Measurements from ENCODE around the gene NIF3L1. TPM values are rescaled to one million over a fixed set of nuclear protein-coding genes. Genes with fewer than 3 reads are reported as not detected.

The NIF3L1 gene
- total and polyA plus RNA-seq, 2 of the 8 experiments (the other 6 are each of a cell fraction or from before 2014, with no cell fraction given), result 63.4 to 126 TPM

GRCh38 chr2:200950378-200950777, 61.2 kb downstream of the NIF3L1 start:
- Histone ChIP-seq H3K23ac (ENCODE audit: insufficient read length) (no peak overlapping the region), H3K27ac (ENCODE audit: low read depth, low read length) (no peak overlapping the region), H2BK120ac (replicated peaks; ENCODE audit: low read depth, low read length) (no peak overlapping the region), H3K4me1 (replicated peaks in 1 of 4; ENCODE audit: control insufficient read depth in 3 of 4, insufficient read depth in 4 of 4, low read length in 3 of 4) (no peaks in the 10 kb centered on the region), H4K20me1 (replicated peaks in 1 of 2; ENCODE audit: control insufficient read depth in 1 of 2, insufficient read depth in 2 of 2, low read length in 2 of 2) (peaks cover 0 to 2% of the 10 kb centered on the region in 2 experiments), H3K79me1 (ENCODE audit: low read depth, low read length) (no peaks in the 10 kb centered on the region), H4K5ac (ENCODE audit: insufficient read length, low read depth, low read length) (no peak overlapping the region), H3K79me2 (ENCODE audit: control insufficient read depth in 1 of 2, insufficient read depth in 2 of 2, low read length in 2 of 2) (no peaks in the 10 kb centered on the region), H3K23me2 (ENCODE audit: low read depth, low read length) (no peaks in the 10 kb centered on the region), H2BK20ac (ENCODE audit: low read length) (no peak overlapping the region), H3K36me3 (ENCODE audit: control insufficient read depth in 2 of 4, insufficient read depth in 4 of 4, low read length in 3 of 4) (peaks cover 4 to 76% (median 33%) of the 10 kb centered on the region in 4 experiments), H2BK5ac (ENCODE audit: low read depth, low read length) (no peak overlapping the region), H2AFZ (ENCODE audit: low read length) (no peak overlapping the region), H3K4ac (replicated peaks; ENCODE audit: insufficient read length, low read depth, low read length) (no peak overlapping the region), H3K9me3 (ENCODE audit: insufficient read depth in 2 of 2, low read depth in 1 of 2, low read length in 1 of 2) (no peaks in the 10 kb centered on the region), H3K4me2 (ENCODE audit: insufficient read depth in 1 of 2, low read depth in 2 of 2, low read length in 2 of 2) (no peak overlapping the region), H3K56ac (replicated peaks; ENCODE audit: insufficient read length, low read depth, low read length) (no peak overlapping the region), H2AK5ac (ENCODE audit: low read depth, low read length) (no peak overlapping the region), H3K18ac (ENCODE audit: extremely low read depth, low read length) (no peak overlapping the region), H2BK12ac (ENCODE audit: low read depth, low read length) (no peak overlapping the region), H3K9ac (replicated peaks in 1 of 4; ENCODE audit: extremely low read depth in 1 of 4, low read depth in 3 of 4, low read length in 3 of 4) (no peak overlapping the region), H3K27me3 (replicated peaks in 1 of 4; ENCODE audit: control insufficient read depth in 3 of 4, extremely low read depth in 1 of 4, insufficient read depth in 3 of 4, low read length in 3 of 4) (no peaks in the 10 kb centered on the region), H3K14ac (ENCODE audit: insufficient read length) (no peak overlapping the region), H4K91ac (replicated peaks; ENCODE audit: insufficient read length, low read length) (no peak overlapping the region), H3K4me3 (ENCODE audit: extremely low read depth in 1 of 4, insufficient read depth in 2 of 4, low read depth in 3 of 4, low read length in 4 of 4) (no peak overlapping the region), H2BK15ac (ENCODE audit: low read length) (no peak overlapping the region), H4K8ac (ENCODE audit: extremely low read depth, insufficient read depth, low read length) (no peak overlapping the region)
- WGBS, 2 experiments (ENCODE audit: extremely low coverage in 1 of 2, insufficient coverage in 1 of 2, insufficient read length in 1 of 2, insufficient replicate concordance in 2 of 2, low coverage in 1 of 2, low lambda C conversion rate in 2 of 2, missing lambda C conversion rate in 1 of 2), result 90% methylated on average over 3 of the region's 3 CpGs; no CpG with 5 or more reads in 1 of the 2 experiments
- CTCF ChIA-PET (ENCODE audit: partially characterized antibody), result interaction anchor here (1.2 kb wide), 1 partner anchor 11 kb away, joined by 3 read pairs; no protein-coding TSS in a partner anchor
- POLR2A ChIA-PET (ENCODE audit: partially characterized antibody), result interaction anchor here (1.0 to 1.6 kb wide), 2 partner anchors 13 to 91 kb away, joined by 4 read pairs; no protein-coding TSS in a partner anchor
- TF ChIP-seq EP300 (IDR thresholded peaks at IDR 0.05; ENCODE audit: borderline replicate concordance in 1 of 2, low read depth in 2 of 2, low read length in 2 of 2), result no peak
- no peak for DNase-seq (ENCODE audit: low read depth in 1 of 2, low spot score in 2 of 2)
- no peak for FAIRE-seq

Small RNA genes within 50 kb of the gene (small RNA-seq; reads per million reads assigned to genes)
- gene RF00019 (ENCODE audit: insufficient read depth), result not detected
- gene RNA5SP115 (ENCODE audit: insufficient read depth), result not detected
- gene RNU6-312P (ENCODE audit: insufficient read depth), result not detected
- not detected for gene RNU6-762P (ENCODE audit: insufficient read depth)

Other genes starting within 250 kb of the NIF3L1 start
- gene BZW1, start 77.5 kb upstream of the NIF3L1 start, total RNA-seq (2021; fragmentation: NEBNext Ultra II Directional; extraction: Animal tissue kit (Norgen Biotek cat#: 25700)), result 335 and 340 TPM in 2 replicates
- gene BZW1, start 77.5 kb upstream of the NIF3L1 start, polyA plus RNA-seq (2011; rRNA removed), result 78.9 and 152 TPM in 2 replicates
- gene CLK1, start 24.7 kb upstream of the NIF3L1 start, total RNA-seq (2021; fragmentation: NEBNext Ultra II Directional; extraction: Animal tissue kit (Norgen Biotek cat#: 25700)), result 33.9 and 35.2 TPM in 2 replicates
- gene CLK1, start 24.7 kb upstream of the NIF3L1 start, polyA plus RNA-seq (2011; rRNA removed), result 9.7 and 22.3 TPM in 2 replicates
- 30.4 and 34.1 TPM in 2 replicates for gene PPIL3, start 294 bp upstream of the NIF3L1 start, total RNA-seq (2021; fragmentation: NEBNext Ultra II Directional; extraction: Animal tissue kit (Norgen Biotek cat#: 25700))
- gene PPIL3, start 294 bp upstream of the NIF3L1 start, polyA plus RNA-seq (2011; rRNA removed), result 26.1 and 48.7 TPM in 2 replicates
- gene ORC2, start 74.3 kb downstream of the NIF3L1 start, total RNA-seq (2021; fragmentation: NEBNext Ultra II Directional; extraction: Animal tissue kit (Norgen Biotek cat#: 25700)), result 82.3 and 89.8 TPM in 2 replicates
- gene ORC2, start 74.3 kb downstream of the NIF3L1 start, polyA plus RNA-seq (2011; rRNA removed), result 4.8 and 7.1 TPM in 2 replicates
- gene HYCC2, start 182.3 kb downstream of the NIF3L1 start, total RNA-seq (2021; fragmentation: NEBNext Ultra II Directional; extraction: Animal tissue kit (Norgen Biotek cat#: 25700)), result 7.8 and 8.0 TPM in 2 replicates
- gene HYCC2, start 182.3 kb downstream of the NIF3L1 start, polyA plus RNA-seq (2011; rRNA removed), result 0.67 and 0.86 TPM in 2 replicates
- 55.3 and 57.5 TPM in 2 replicates for gene NDUFB3, start 182.6 kb downstream of the NIF3L1 start, total RNA-seq (2021; fragmentation: NEBNext Ultra II Directional; extraction: Animal tissue kit (Norgen Biotek cat#: 25700))
- gene NDUFB3, start 182.6 kb downstream of the NIF3L1 start, polyA plus RNA-seq (2011; rRNA removed), result 15.5 and 38.2 TPM in 2 replicates
- 1.1 and 1.6 TPM in 2 replicates for gene CFLAR, start 226.8 kb downstream of the NIF3L1 start, total RNA-seq (2021; fragmentation: NEBNext Ultra II Directional; extraction: Animal tissue kit (Norgen Biotek cat#: 25700))
- 3.8 and 3.9 TPM in 2 replicates for gene CFLAR, start 226.8 kb downstream of the NIF3L1 start, polyA plus RNA-seq (2011; rRNA removed)